ENCODE data around the gene NDUFB6. TPM values are rescaled to one million over a fixed set of nuclear protein-coding genes. Genes with fewer than 3 reads are reported as not detected.
"Not testable (repeated sequence)": the region's sequence is repeated elsewhere in the genome, so short reads cannot be mapped to it uniquely, and the experiment has no call there.

Gene NDUFB6
- total RNA-seq, 2 donors from 2014 or later: 6.9 to 7.5 TPM

- H3K27ac ChIP-seq: peak overlapping the region; percentile 92 to 99 (median 95)
- intact Hi-C loops (cut with DNase I): no loop called here
- no peaks in the 10 kb centered on the region for H3K9me3 ChIP-seq
- no peaks in the 10 kb centered on the region for H3K27me3 ChIP-seq
- ATAC-seq (peak; percentile 24), DNase-seq (peak; percentile 32 to 49 (median 38))
- peak overlapping the region; percentile 57 to 73 for H3K4me3 ChIP-seq
- peak in 1 of 3 donors; percentile 25 for TF ChIP-seq POLR2A (IDR thresholded peaks at IDR 0.05)
- TF ChIP-seq CTCF (IDR thresholded peaks at IDR 0.05): no peak
- 0% methylated on average over 36 of the region's 36 CpGs for WGBS, 2 donors
- H3K4me1 ChIP-seq: peaks cover 18% of the 10 kb centered on the region
- H3K36me3 ChIP-seq (replicated peaks in 1 of 2; ENCODE audit: insufficient read depth in 1 of 2, low read depth in 2 of 2): no peaks in the 10 kb centered on the region
Measured at GRCh38 chr9:32551276-32552051, 21.5 kb downstream of the NDUFB6 start.

- DNase-seq (peak; percentile 86 to 92 (median 90)), ATAC-seq (peak; percentile 76)
- intact Hi-C loops (cut with DNase I): no loop called here
- no peaks in the 10 kb centered on the region for H3K36me3 ChIP-seq (replicated peaks in 1 of 2; ENCODE audit: insufficient read depth in 1 of 2, low read depth in 2 of 2)
- H3K27me3 ChIP-seq: no peaks in the 10 kb centered on the region
- H3K4me1 ChIP-seq: peaks cover 18% of the 10 kb centered on the region
- WGBS, 2 donors: 0 to 1% methylated on average over 14 to 74 of the region's 75 CpGs
- no peaks in the 10 kb centered on the region for H3K9me3 ChIP-seq
- H3K27ac ChIP-seq: peak overlapping the region; percentile 92 to 99 (median 95)
- peak overlapping the region; percentile 57 to 73 for H3K4me3 ChIP-seq
- no peak for TF ChIP-seq CTCF (IDR thresholded peaks at IDR 0.05)
- peak; percentile 14 to 50 (median 28) for TF ChIP-seq POLR2A (IDR thresholded peaks at IDR 0.05)
Measured at GRCh38 chr9:32550562-32551275, 22.2 kb downstream of the NDUFB6 start.

- intact Hi-C loops (cut with DNase I): no loop called here
- 3 to 4% methylated on average over 10 of the region's 10 CpGs for WGBS, 2 donors
Measured at GRCh38 chr9:32550150-32550561, 22.8 kb downstream of the NDUFB6 start.

GRCh38 chr9:32548213-32548612, 24.7 kb downstream of the NDUFB6 start:
- H3K27me3 ChIP-seq; DNase-seq; ATAC-seq; H3K27ac ChIP-seq; H3K4me3 ChIP-seq; H3K9me3 ChIP-seq; intact Hi-C loops (cut with DNase I); H3K36me3 ChIP-seq (replicated peaks in 1 of 2; ENCODE audit: insufficient read depth in 1 of 2, low read depth in 2 of 2): not testable (repeated sequence)
- 95 to 98% methylated on average over 20 of the region's 20 CpGs for WGBS, 2 donors
- peaks cover 22% of the 10 kb centered on the region for H3K4me1 ChIP-seq

More at GRCh38 chr9:32550150-32550561, 22.8 kb downstream of the NDUFB6 start:
- no peaks in the 10 kb centered on the region for H3K36me3 ChIP-seq (replicated peaks in 1 of 2; ENCODE audit: insufficient read depth in 1 of 2, low read depth in 2 of 2)
- DNase-seq (no peak), ATAC-seq (no peak)
- TF ChIP-seq POLR2A (IDR thresholded peaks at IDR 0.05) (no peak), CTCF (IDR thresholded peaks at IDR 0.05) (no peak)
- H3K4me3 ChIP-seq: peak overlapping the region; percentile 57 to 73
- no peaks in the 10 kb centered on the region for H3K9me3 ChIP-seq
- H3K27ac ChIP-seq: peak overlapping the region; percentile 92 to 99 (median 95)
- no peaks in the 10 kb centered on the region for H3K27me3 ChIP-seq
- H3K4me1 ChIP-seq: peaks cover 20% of the 10 kb centered on the region

GRCh38 chr9:32545884-32546283, 27.1 kb downstream of the NDUFB6 start:
- no peaks in the 10 kb centered on the region for H3K9me3 ChIP-seq
- H3K36me3 ChIP-seq (replicated peaks in 1 of 2; ENCODE audit: insufficient read depth in 1 of 2, low read depth in 2 of 2): peaks cover 0 to 2% of the 10 kb centered on the region in 2 donors
- H3K4me1 ChIP-seq: peaks cover 15% of the 10 kb centered on the region
- H3K27me3 ChIP-seq: no peaks in the 10 kb centered on the region
- no peak overlapping the region for H3K27ac ChIP-seq
- H3K4me3 ChIP-seq: no peak overlapping the region
- no peak for TF ChIP-seq CTCF (IDR thresholded peaks at IDR 0.05)
- no peak for TF ChIP-seq POLR2A (IDR thresholded peaks at IDR 0.05)
- WGBS, 2 donors: 93 to 100% methylated on average over 1 of the region's 1 CpG
- ATAC-seq (no peak), DNase-seq (no peak)
- intact Hi-C loops (cut with DNase I): no loop called here

Data from body of pancreas (tissue), 4 donors.